Fibroblast of villous mesenchyme (primary cell): ENCODE data around the gene DDAH1. TPM values are rescaled to one million over a fixed set of nuclear protein-coding genes. Genes with fewer than 3 reads are reported as not detected.
"Not testable (repeated sequence)": the region's sequence is repeated elsewhere in the genome, so short reads cannot be mapped to it uniquely, and the experiment has no call there.

Source experiments
- DNase-seq: peaks from one replicate; pipeline ENCODE4 v3.0.0-alpha.2; 2010; ENCODE audit warnings: low read depth
- H3K4me3 ChIP-seq: 2 replicates; pipeline ENCODE4 v1.5.1; 2011; ENCODE audit warnings: low read depth, mild to moderate bottlenecking, low read length
- total RNA-seq: library from RNA; depleted of rRNA; stranded (reverse); fragments of >200 nt; gene quantifications from 2 replicates; pipeline ENCODE4 v1.2.3, GENCODE V29; 2012
- TF ChIP-seq, protein P1 (sequence below): IDR thresholded peaks from 2 replicates; pipeline ENCODE4 v1.5.1; 2012; ENCODE audit warnings: low read depth, mild to moderate bottlenecking, low read length; ENCODE audit not compliant: insufficient read depth

Gene DDAH1
- total RNA-seq, 1 donor, result 259 TPM

DNA sequence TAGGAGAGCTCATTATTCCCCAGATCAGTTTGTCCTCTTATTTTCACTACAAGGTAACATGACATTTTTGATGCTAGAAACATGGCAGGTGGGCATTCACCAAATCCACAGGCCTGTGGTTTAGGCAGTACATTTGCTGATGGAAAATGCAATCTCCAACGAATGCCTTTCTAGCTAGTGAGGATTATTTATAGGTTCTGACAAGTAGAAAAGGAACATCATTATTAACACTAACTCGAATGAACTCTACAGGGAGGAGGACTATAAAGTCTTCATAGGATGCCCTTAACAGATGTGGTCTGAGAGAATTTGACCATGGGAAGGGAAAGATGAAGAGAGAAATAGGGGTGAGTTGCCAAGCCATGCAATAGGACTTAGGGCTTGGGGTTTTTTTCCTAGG lies 117.1 kb downstream of the DDAH1 start:
- no peak for DNase-seq
- H3K4me3 ChIP-seq, result no peak overlapping the region
- TF ChIP-seq, protein P1, sequence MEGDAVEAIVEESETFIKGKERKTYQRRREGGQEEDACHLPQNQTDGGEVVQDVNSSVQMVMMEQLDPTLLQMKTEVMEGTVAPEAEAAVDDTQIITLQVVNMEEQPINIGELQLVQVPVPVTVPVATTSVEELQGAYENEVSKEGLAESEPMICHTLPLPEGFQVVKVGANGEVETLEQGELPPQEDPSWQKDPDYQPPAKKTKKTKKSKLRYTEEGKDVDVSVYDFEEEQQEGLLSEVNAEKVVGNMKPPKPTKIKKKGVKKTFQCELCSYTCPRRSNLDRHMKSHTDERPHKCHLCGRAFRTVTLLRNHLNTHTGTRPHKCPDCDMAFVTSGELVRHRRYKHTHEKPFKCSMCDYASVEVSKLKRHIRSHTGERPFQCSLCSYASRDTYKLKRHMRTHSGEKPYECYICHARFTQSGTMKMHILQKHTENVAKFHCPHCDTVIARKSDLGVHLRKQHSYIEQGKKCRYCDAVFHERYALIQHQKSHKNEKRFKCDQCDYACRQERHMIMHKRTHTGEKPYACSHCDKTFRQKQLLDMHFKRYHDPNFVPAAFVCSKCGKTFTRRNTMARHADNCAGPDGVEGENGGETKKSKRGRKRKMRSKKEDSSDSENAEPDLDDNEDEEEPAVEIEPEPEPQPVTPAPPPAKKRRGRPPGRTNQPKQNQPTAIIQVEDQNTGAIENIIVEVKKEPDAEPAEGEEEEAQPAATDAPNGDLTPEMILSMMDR, result no peak

DNA sequence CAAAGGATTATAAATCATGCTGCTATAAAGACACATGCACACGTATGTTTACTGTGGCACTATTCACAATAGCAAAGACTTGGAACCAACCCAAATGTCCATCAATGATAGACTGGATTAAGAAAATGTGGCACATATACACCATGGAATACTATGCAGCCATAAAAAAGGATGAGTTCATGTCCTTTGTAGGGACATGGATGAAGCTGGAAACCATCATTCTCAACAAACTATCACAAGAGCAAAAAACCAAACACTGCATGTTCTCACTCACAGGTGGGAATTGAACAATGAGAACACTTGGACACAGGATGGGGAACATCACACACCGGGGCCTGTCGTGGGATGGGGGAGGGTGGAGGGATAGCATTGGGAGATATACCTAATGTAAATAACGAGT lies 117.7 kb downstream of the DDAH1 start:
- not testable (repeated sequence) for DNase-seq

DNA sequence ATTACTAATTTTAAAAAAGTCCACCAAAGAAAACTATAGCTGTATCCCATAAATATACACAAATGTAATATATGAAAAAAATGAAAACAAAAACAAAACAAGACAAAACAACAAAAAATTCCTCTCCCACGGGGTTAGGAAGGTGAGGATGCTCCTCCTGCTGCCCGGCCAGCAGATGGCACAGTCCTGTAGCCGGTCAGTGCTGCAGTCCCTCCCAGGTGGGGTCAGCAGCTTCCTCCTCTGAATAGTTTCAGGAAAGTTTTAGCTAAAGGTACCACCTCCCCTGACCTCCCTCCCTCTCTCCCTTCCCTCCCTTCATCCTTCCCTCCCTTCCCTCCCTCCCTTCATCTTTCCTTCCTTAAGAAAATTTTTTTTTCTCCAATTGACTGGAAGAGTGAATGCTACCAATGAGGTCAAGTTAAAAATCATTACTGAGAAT lies 120.7 kb downstream of the DDAH1 start:
- TF ChIP-seq, protein P1, result peak; percentile 71
- no peak overlapping the region for H3K4me3 ChIP-seq
- peak; percentile 55 for DNase-seq

More for the DNA sequence above, 117.7 kb downstream of the DDAH1 start:
- H3K4me3 ChIP-seq, result not testable (repeated sequence)

DNA sequence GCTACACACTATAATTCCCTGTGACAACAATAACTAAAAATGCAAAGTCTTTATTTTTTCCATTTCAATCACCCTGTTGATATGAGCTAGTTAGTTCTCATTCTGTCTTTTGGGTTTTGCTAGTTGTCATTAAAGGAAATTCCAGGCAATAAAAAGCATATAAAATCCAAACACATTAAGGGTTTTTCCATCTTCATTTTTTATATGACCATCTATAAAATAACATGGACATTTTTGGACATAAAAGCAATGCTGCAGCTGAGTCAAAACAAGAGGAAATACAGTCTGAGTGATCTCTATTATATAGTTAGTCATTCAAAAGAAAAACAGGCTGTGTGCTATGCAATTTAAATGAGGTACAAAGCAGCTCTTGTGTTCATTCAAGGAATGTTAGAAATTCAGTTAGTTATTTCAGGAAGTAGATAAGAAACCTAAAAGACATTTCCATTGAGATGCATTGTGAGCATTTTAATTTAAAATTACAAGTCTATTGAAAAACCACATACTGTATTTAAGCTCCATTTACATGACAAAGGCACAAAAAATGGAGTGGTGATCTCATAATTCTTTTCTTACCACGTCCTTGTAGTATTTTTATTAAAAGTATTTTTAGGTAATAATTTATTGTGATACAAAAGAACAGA lies 121.2 kb downstream of the DDAH1 start:
- peak; percentile 48 for DNase-seq
- TF ChIP-seq, protein P1, result no peak
- no peak overlapping the region for H3K4me3 ChIP-seq

DNA sequence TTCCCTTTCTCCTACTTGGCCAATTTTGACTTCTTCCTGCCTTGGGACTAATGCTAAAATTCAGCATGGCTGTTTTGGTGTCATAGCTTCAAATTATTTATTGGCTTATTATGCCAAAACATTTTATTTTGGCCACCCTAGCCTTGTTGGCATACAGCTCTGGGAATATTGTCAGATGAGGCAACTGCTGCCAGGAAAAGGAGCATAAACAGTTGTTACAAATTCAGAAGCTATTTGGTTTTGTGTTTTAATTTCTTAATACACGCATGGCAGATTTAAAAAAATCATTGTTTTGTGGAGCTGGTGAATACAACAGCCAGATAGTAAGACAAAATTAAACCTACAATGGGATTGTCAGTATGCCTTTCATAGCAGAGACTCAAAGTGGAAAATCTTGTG lies 121.7 kb downstream of the DDAH1 start:
- TF ChIP-seq, protein P1, result no peak
- H3K4me3 ChIP-seq, result no peak overlapping the region
- no peak for DNase-seq

DNA sequence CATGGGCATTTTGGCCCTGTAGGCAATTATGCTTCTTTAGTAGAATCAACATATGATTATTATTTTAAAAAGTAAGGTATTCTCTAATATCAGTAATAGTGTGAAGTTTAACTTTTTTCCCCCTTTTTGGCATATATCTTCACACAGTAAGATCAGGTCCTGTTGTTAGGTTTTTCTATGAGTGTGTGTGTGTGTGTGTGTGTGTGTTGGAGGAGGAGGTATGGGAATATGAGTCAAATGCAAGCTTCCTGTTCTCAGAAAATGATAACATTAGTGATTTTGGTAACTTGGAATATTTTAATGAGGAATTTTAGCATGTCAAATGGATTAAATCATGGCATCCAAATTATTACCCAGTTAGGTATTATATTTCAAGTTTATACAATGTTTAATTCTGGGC lies 122.8 kb downstream of the DDAH1 start:
- no peak overlapping the region for H3K4me3 ChIP-seq
- DNase-seq, result no peak
- TF ChIP-seq, protein P1, result no peak

DNA sequence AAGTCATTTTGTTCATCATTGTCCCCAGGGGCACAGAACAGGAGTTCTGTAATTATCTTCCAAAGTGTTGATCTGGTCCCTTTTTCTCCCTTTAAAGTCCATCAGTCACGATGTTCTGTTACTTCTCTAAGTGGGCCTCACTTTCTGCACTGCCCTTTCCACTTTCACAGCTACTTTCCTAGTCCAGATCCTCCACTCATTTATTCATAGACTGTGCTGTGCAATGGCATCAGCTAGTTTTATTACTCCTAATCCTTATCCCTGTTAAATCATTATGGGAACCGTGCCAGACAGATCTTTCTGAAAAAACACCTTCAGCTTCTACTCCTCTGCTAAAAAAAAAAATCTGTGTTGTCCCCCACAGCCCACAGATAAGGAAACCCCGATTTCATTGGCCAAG lies 124.5 kb downstream of the DDAH1 start:
- TF ChIP-seq, protein P1, result no peak
- no peak for DNase-seq
- H3K4me3 ChIP-seq, result no peak overlapping the region
